ENCODE measurements around the gene FAM131B. TPM values are rescaled to one million over a fixed set of nuclear protein-coding genes. Genes with fewer than 3 reads are reported as not detected.
A peak's percentile ranks its signal among the peaks of the same experiment; 100 is the strongest.

FAM131B gene
- total RNA-seq (1 to 10 TPM in 1 of 7 donors, under 1 TPM in 6; 0.20 to 1.4 (median 0.74) TPM), polyA plus RNA-seq (under 1 TPM; 0.04 to 0.10 (median 0.09) TPM)
- long read RNA-seq, donor 1, full-length matches to known transcripts: 2 of 2 reads
- long read RNA-seq, donor 1, partial matches to known transcripts: 0 of 2 reads
- long read RNA-seq, donor 1, other reads (novel, unspliced or antisense): 0 of 2 reads
- long read RNA-seq, donor 2, full-length matches to known transcripts: 1 of 267 reads
- long read RNA-seq, donor 2, partial matches to known transcripts: 223 of 267 reads
- long read RNA-seq, donor 2, other reads (novel, unspliced or antisense): 43 of 267 reads

DNA sequence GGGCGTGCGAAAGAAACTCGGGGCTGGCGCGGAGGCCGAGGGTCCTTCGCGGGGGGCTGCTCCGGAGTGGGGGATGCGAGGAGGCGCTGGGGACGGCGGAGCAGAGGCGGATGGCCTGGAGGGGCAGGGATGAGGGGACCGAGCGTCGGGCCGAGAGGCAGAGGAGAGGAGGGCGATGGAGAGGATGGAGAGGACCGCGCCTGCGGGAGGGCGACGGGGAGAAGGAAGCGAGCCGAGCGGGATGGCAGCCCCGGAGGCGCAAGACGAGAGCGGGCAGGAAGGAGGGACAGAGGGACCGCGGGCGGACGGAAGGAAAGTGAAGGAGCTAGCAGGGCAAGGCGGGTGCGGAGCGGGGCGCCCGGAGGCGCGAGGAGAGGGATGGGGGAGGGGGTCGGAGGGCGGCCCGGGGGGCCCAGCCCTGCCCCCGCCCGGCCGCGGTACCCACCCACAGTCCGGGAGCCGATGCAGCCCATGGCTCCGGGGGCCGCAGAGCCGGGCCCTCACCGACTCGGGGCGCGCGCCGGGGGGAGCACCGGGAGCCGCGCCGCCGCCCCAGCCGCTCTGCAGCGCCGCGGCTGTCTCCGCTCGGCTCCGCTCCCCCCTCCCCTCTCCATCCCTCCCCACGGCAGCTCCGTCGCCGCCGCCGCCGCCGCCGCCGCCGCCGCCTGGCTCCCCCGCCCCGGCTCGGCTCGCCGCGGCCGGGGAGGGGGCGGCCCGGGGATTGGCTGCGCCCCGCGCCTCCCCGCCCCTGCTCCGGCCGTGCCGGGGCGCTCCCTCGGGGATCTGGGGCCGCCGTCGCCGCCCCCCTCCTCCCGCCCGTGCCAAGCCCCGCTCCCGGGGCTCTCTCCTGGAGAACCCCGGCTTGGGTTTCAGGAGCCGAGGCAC, at the start of gene FAM131B:
TSS of gene FAM131B (minus strand) at position 583 of the 885 bp plus-strand sequence. CDS start at position 473, 110 bp downstream.
- Histone ChIP-seq H3K4me1 (peaks cover 0 to 19% (median 14%) of the 10 kb centered on the region in 6 donors), H3K27ac (no peak within 1 kb of the TSS), H3K27me3 (replicated peaks in 1 of 7) (peaks cover 0 to 73% (median 38%) of the 10 kb centered on the region in 7 donors), H3K9me3 (no peaks in the 10 kb centered on the region), H3K36me3 (no peaks in the 10 kb centered on the region), H3K4me3 (peak within 1 kb of the TSS; percentile 31 to 79 (median 52))
- intact Hi-C loops (cut with DNase I; ENCODE audit: low total_unique reads): no loop called here
- TF ChIP-seq POLR2AphosphoS5 (IDR thresholded peaks at IDR 0.05): peak in 2 of 3 donors; percentile 16 to 37
- TF ChIP-seq, protein P1, sequence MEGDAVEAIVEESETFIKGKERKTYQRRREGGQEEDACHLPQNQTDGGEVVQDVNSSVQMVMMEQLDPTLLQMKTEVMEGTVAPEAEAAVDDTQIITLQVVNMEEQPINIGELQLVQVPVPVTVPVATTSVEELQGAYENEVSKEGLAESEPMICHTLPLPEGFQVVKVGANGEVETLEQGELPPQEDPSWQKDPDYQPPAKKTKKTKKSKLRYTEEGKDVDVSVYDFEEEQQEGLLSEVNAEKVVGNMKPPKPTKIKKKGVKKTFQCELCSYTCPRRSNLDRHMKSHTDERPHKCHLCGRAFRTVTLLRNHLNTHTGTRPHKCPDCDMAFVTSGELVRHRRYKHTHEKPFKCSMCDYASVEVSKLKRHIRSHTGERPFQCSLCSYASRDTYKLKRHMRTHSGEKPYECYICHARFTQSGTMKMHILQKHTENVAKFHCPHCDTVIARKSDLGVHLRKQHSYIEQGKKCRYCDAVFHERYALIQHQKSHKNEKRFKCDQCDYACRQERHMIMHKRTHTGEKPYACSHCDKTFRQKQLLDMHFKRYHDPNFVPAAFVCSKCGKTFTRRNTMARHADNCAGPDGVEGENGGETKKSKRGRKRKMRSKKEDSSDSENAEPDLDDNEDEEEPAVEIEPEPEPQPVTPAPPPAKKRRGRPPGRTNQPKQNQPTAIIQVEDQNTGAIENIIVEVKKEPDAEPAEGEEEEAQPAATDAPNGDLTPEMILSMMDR (IDR thresholded peaks at IDR 0.05 in 8 of 11, conservative IDR thresholded peaks at IDR 0.05 in 3 of 11): no peak
- DNase-seq: no peak
- WGBS, 5 donors: 1 to 2% (median 1%) methylated on average over 41 to 112 of the region's 112 CpGs

DNA sequence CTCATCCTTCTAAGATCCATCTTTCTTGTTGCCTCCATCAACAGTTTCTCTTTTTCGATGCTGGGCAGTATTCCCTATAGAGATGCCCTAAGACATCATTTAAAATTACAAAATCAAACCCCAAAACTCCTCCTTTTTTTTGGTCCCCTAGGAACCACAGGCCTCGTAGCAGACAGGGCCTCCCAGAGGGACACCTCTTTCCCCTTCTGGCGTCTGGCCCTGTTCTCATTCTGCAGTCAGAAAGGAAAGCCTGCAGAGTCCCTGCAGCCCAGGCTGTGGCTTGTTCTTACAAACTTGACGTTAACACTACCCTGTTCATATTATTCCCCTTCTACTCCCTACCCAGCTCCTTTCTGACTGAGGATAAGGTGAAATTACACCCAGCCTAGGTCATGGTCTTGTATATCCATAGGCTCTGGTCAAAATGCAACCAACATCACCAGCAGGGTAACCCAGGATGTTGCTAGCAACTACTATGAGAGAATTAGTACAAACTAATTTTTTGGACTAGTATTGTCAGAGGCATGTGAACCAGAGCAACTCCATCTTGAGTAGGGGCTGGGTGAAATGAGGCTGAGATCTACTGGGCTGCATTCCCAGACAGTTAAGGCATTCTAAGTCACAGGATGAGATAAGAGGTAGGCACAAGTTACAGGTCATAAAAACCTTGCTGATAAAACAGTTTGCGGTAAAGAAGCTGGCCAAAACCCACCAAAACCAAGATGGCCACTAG, 49.6 kb upstream of the FAM131B start:
- H3K9me3 ChIP-seq: no peaks in the 10 kb centered on the region
- H3K36me3 ChIP-seq: no peaks in the 10 kb centered on the region
- TF ChIP-seq, protein P1 (IDR thresholded peaks at IDR 0.05 in 8 of 11, conservative IDR thresholded peaks at IDR 0.05 in 3 of 11): no peak
- TF ChIP-seq POLR2A (IDR thresholded peaks at IDR 0.05): no peak
- no peak for TF ChIP-seq POLR2AphosphoS5 (IDR thresholded peaks at IDR 0.05)
- no peak overlapping the region for H3K4me3 ChIP-seq
- no peak for DNase-seq
- H3K27ac ChIP-seq: peak overlapping the region in 1 of 8 donors; percentile 80
- intact Hi-C loops (cut with DNase I; ENCODE audit: low total_unique reads): no loop called here
- peaks cover 10 to 68% (median 39%) of the 10 kb centered on the region in 6 donors for H3K4me1 ChIP-seq
- 51 to 63% (median 58%) methylated on average over 5 of the region's 5 CpGs for WGBS, 5 donors
- H3K27me3 ChIP-seq (replicated peaks in 1 of 7): peaks cover 0 to 78% (median 0%) of the 10 kb centered on the region in 7 donors

DNA sequence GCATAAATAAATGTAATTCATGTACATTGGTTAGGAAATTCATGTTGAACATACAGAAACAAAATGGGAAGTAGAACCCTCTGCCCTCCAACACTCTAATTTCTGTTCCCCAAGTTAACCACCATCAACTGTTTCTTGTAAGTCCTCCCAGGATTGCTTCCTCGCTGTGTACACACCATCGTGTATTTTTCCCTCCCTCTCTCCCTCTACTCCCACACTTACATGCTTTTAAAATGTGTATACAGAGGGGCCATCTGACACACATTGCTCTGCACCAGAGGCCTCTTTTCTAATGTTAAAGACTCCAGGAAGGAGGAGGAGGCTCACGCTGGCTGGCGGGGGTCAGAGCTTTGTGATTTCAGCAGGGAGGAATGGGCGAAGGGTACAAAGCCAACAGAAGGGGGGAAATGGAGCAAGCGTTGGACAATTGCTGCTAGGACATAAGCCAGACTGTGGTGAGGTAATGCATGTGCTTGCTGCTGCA, 48.0 kb upstream of the FAM131B start:
- Histone ChIP-seq H3K27ac (peak overlapping the region in 5 of 8 donors; percentile 32 to 77 (median 55)), H3K27me3 (replicated peaks in 1 of 7) (peaks cover 0 to 72% (median 0%) of the 10 kb centered on the region in 7 donors), H3K4me3 (no peak overlapping the region), H3K36me3 (no peaks in the 10 kb centered on the region), H3K4me1 (peaks cover 13 to 68% (median 44%) of the 10 kb centered on the region in 6 donors), H3K9me3 (no peaks in the 10 kb centered on the region)
- intact Hi-C loops (cut with DNase I; ENCODE audit: low total_unique reads): no loop called here
- no peak for TF ChIP-seq POLR2AphosphoS5 (IDR thresholded peaks at IDR 0.05)
- TF ChIP-seq POLR2A (IDR thresholded peaks at IDR 0.05): no peak
- TF ChIP-seq, protein P1 (IDR thresholded peaks at IDR 0.05 in 8 of 11, conservative IDR thresholded peaks at IDR 0.05 in 3 of 11): no peak
- WGBS, 5 donors: 29 to 48% (median 43%) methylated on average over 6 of the region's 6 CpGs
- no peak for DNase-seq

Measured in spleen (tissue), 13 donors.